Vagina (tissue), 2 donors: ENCODE results near the gene TMEM132C.

Experiments
- CTCF ChIP-seq, 3 experiments: fragments of 450-650 bp in 2 of 3; fragments of 200-600 bp in 1 of 3; sonication (generic) in 1 of 3; IDR thresholded peaks; one replicate each; pipeline ENCODE4 v1.5.1; 2017 to 2019; ENCODE audit warnings: antibody characterized with exemption in 3 of 3, mild to moderate bottlenecking in 2 of 3, moderate library complexity in 2 of 3
- POLR2A ChIP-seq, 2 donors: fragments of 450-650 bp; IDR thresholded peaks; one replicate each; pipeline ENCODE4 v1.6.1; 2017; ENCODE audit warnings: antibody characterized with exemption in 2 of 2, mild to moderate bottlenecking in 2 of 2, moderate library complexity in 2 of 2

- TF ChIP-seq POLR2A (IDR thresholded peaks at IDR 0.05), result no peak
- TF ChIP-seq CTCF (IDR thresholded peaks at IDR 0.05), result no peak
Observed at GRCh38 chr12:128571906-128572810, 305.2 kb downstream of the TMEM132C start.
